IMR-90 (cell line): ENCODE results near the gene DSCAM. TPM values are rescaled to one million over a fixed set of nuclear protein-coding genes. Genes with fewer than 3 reads are reported as not detected.

Experiments
- ATAC-seq: fragments of 200-7000 bp; cut with Tn5 transposase; 2 replicates; pipeline ENCODE4 v1.9.1; 2020; ENCODE audit warnings: low read depth, mild to moderate bottlenecking, moderate library complexity
- BruUV-seq: library from RNA; stranded (reverse); fragments of 400-500 nt; replicated peaks from 2 replicates; lab custom pipeline; 2021; lab: Mats Ljungman, UMichigan
- CTCF ChIA-PET: fragments of 300-600 bp; formaldehyde crosslinking; extraction: SDS; loops from one replicate; lab custom pipeline; 2021; ENCODE audit warnings: antibody characterized with exemption; lab: Yijun Ruan, JAX
- POLR2A ChIA-PET: fragments of 300-600 bp; sonication (Branson Sonifier 250); formaldehyde crosslinking; loops from one replicate; lab custom pipeline; 2022; ENCODE audit warnings: antibody characterized with exemption; ENCODE audit not compliant: unreplicated experiment; lab: Charles Lee
- DNase-seq: peaks from one replicate; pipeline ENCODE4 v3.0.0; 2013
- H2AFZ ChIP-seq: replicated peaks from 2 replicates; pipeline ENCODE3; 2013; ENCODE audit warnings: low read length, mild to moderate bottlenecking; ENCODE audit not compliant: poor library complexity
- H2AK5ac ChIP-seq: 2 replicates; pipeline ENCODE4 v1.6.1; 2013; ENCODE audit warnings: low read depth, low read length, inconsistent platforms
- H2AK9ac ChIP-seq: replicated peaks from 2 replicates; pipeline ENCODE3; 2013; ENCODE audit warnings: mild to moderate bottlenecking, low read depth, low read length, moderate library complexity; ENCODE audit not compliant: poor library complexity
- H2BK120ac ChIP-seq: 2 replicates; pipeline ENCODE4 v1.6.1; 2013; ENCODE audit warnings: low read depth, low read length, inconsistent platforms
- H2BK15ac ChIP-seq: 3 replicates; pipeline ENCODE4 v1.6.1; 2013; ENCODE audit warnings: low read depth, low read length, inconsistent platforms
- H2BK20ac ChIP-seq: 2 replicates; pipeline ENCODE4 v1.6.1; 2013; ENCODE audit warnings: low read depth, mild to moderate bottlenecking, inconsistent platforms, low read length, moderate library complexity
- H2BK5ac ChIP-seq: 2 replicates; pipeline ENCODE4 v1.6.1; 2013; ENCODE audit warnings: mild to moderate bottlenecking, low read depth, low read length, inconsistent platforms; ENCODE audit not compliant: poor library complexity, severe bottlenecking
- H3K14ac ChIP-seq: replicated peaks from 2 replicates; pipeline ENCODE4 v1.6.1; 2013; ENCODE audit warnings: low read depth, low read length, inconsistent platforms
- H3K18ac ChIP-seq: 2 replicates; pipeline ENCODE4 v1.6.1; 2013; ENCODE audit warnings: low read depth, low read length, control low read depth
- H3K23ac ChIP-seq: 2 replicates; pipeline ENCODE4 v1.6.1; 2013; ENCODE audit warnings: low read depth, low read length, inconsistent platforms
- H3K27ac ChIP-seq: 2 replicates; pipeline ENCODE4 v1.5.1; 2013; ENCODE audit warnings: mild to moderate bottlenecking, control low read depth, low read length; ENCODE audit not compliant: insufficient read depth
- H3K27me3 ChIP-seq: 2 replicates; pipeline ENCODE4 v1.6.1; 2013; ENCODE audit warnings: low read length; ENCODE audit not compliant: control insufficient read depth, insufficient read depth
- H3K36me3 ChIP-seq: 2 replicates; pipeline ENCODE4 v1.6.1; 2013; ENCODE audit warnings: low read length, mixed read lengths; ENCODE audit not compliant: control insufficient read depth, insufficient read depth
- H3K4ac ChIP-seq: 2 replicates; pipeline ENCODE4 v1.6.1; 2013; ENCODE audit warnings: low read depth, low read length, inconsistent platforms
- H3K4me1 ChIP-seq: 2 replicates; pipeline ENCODE4 v1.6.1; 2013; ENCODE audit warnings: low read length, mixed read lengths; ENCODE audit not compliant: control insufficient read depth, insufficient read depth
- H3K4me2 ChIP-seq: 2 replicates; pipeline ENCODE4 v1.6.1; 2013; ENCODE audit warnings: low read depth, mild to moderate bottlenecking, control low read depth, low read length, moderate library complexity
- H3K4me3 ChIP-seq: 2 replicates; pipeline ENCODE4 v1.5.1; 2013; ENCODE audit warnings: low read depth, mild to moderate bottlenecking, control low read depth, low read length, moderate library complexity; ENCODE audit not compliant: insufficient read depth
- H3K56ac ChIP-seq: 2 replicates; pipeline ENCODE4 v1.6.1; 2013; ENCODE audit warnings: low read length, inconsistent platforms; ENCODE audit not compliant: insufficient read depth; ENCODE audit errors: extremely low read depth
- H3K79me1 ChIP-seq, 2 experiments: 2 replicates each; pipeline ENCODE4 v1.6.1; 2013; ENCODE audit warnings: low read length in 2 of 2, inconsistent platforms in 1 of 2, low read depth in 1 of 2
- H3K9ac ChIP-seq: 2 replicates; pipeline ENCODE4 v1.6.1; 2013; ENCODE audit warnings: low read depth, low read length, control low read depth
- H3K9me1 ChIP-seq: 2 replicates; pipeline ENCODE4 v1.6.1; 2013; ENCODE audit warnings: low read length, inconsistent platforms; ENCODE audit not compliant: insufficient read depth
- H3K9me3 ChIP-seq: 2 replicates; pipeline ENCODE4 v1.6.1; 2013; ENCODE audit warnings: low read length; ENCODE audit not compliant: control insufficient read depth, insufficient read depth
- H4K20me1 ChIP-seq: 2 replicates; pipeline ENCODE4 v1.6.1; 2013; ENCODE audit warnings: low read length, inconsistent platforms; ENCODE audit not compliant: insufficient read depth
- H4K5ac ChIP-seq: 2 replicates; pipeline ENCODE4 v1.6.1; 2013; ENCODE audit warnings: mild to moderate bottlenecking, low read depth, low read length, control low read depth
- H4K8ac ChIP-seq, 2 experiments: 2 replicates each; pipeline ENCODE4 v1.6.1; 2013; ENCODE audit warnings: low read depth in 2 of 2, low read length in 2 of 2, control low read depth in 1 of 2, inconsistent platforms in 1 of 2
- H4K91ac ChIP-seq: 2 replicates; pipeline ENCODE4 v1.6.1; 2013; ENCODE audit warnings: low read depth, low read length, inconsistent platforms; ENCODE audit not compliant: insufficient read depth
- CHD1 ChIP-seq: IDR thresholded peaks from 2 replicates; pipeline ENCODE4 v1.6.1; 2012; ENCODE audit warnings: low read depth, low read length, improper control_type of control experiment
- WGBS, 2 experiments: methylation state at CpG; one replicate each; pipeline versions ENCODE4 v1.1.5 to v1.1.7; 2013; ENCODE audit warnings: missing lambda C conversion rate in 2 of 2; ENCODE audit not compliant: insufficient read length in 1 of 2; ENCODE audit errors: extremely low coverage in 2 of 2; 5-methylcytosine and 5-hydroxymethylcytosine counted together
- dilution Hi-C: fragments of 300-500 bp; cut with HindIII; formaldehyde crosslinking; loops from one replicate; pipeline ENCODE4 v1.14.3; 2018; ENCODE audit warnings: low sequenced_read_pairs; ENCODE audit not compliant: unreplicated experiment
- in situ Hi-C: fragments of 300-500 bp; cut with MboI; formaldehyde crosslinking; loops from 3 replicates; pipeline ENCODE4 v1.14.3; 2019; ENCODE audit warnings: low sequenced_read_pairs, inconsistent platforms, mixed read lengths
- intact Hi-C: fragments of 100-400 bp; cut with micrococcal nuclease; formaldehyde crosslinking; loops from 2 replicates; pipeline ENCODE4 v1.10.0; 2022
- polyA plus RNA-seq, 3 experiments: library from polyadenylated mRNA; depleted of rRNA; stranded (reverse); fragments of >200 nt; gene quantifications; 2 replicates each; pipeline ENCODE4 v1.2.3, GENCODE V29; 2012; ENCODE audit warnings: low replicate concordance in 1 of 3
- total RNA-seq: library from RNA; depleted of rRNA; stranded (reverse); fragments of >200 nt; gene quantifications from 2 replicates; pipeline ENCODE4 v1.2.3, GENCODE V29; 2012

DSCAM gene
- total and polyA plus RNA-seq, 2 of the 4 experiments (the other 2 are of a cell fraction): under 0.01 to 0.02 TPM

DNA sequence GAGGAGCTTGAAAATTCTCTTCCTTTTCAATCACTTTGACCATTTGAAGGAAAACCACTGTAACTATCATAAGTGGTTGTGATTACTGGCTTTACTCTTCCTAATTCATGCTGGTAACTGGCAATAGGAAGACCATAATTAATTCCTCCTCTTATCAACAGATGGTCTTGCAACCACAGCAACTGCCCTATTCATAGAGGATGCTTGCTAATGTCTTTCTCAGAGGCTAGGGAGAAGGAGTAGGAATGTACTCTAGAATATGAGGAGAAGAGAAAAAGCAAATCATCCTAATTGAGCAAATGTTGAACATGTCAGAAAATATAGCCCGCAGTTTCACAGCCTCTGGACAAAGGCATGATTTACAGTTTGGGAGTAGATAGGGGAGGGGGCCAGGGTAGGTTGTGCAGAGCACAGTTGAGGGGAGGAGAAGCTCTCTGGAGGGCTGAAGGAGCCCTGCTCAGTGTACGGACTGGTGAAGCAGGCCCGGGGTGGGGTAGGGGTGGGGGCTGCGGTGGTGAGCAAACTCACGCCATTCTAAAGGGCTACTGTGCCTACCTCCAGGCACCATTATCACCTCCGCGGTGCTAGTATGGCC, 786.8 kb downstream of the DSCAM start:
- Histone ChIP-seq H3K9ac (no peak overlapping the region), H2AK9ac (no peak overlapping the region), H3K14ac (no peak overlapping the region), H4K5ac (no peak overlapping the region), H3K4me1 (no peaks in the 10 kb centered on the region), H3K18ac (no peak overlapping the region), H3K9me3 (peaks cover 19% of the 10 kb centered on the region), H3K23ac (no peak overlapping the region), H3K79me1 (no peaks in the 10 kb centered on the region), H3K56ac (no peak overlapping the region), H2BK120ac (no peak overlapping the region), H2BK5ac (no peak overlapping the region), H3K36me3 (no peaks in the 10 kb centered on the region), H4K20me1 (no peaks in the 10 kb centered on the region), H2AFZ (no peak overlapping the region), H3K9me1 (no peaks in the 10 kb centered on the region), H2BK20ac (no peak overlapping the region), H3K27me3 (no peaks in the 10 kb centered on the region), H3K27ac (no peak overlapping the region), H3K4me3 (no peak overlapping the region), H2BK15ac (no peak overlapping the region), H3K4me2 (no peak overlapping the region), H2AK5ac (no peak overlapping the region), H4K91ac (no peak overlapping the region), H4K8ac (no peak overlapping the region), H3K4ac (no peak overlapping the region)
- dilution Hi-C loops (no loop called here), intact Hi-C loops (no loop called here), in situ Hi-C loops (no loop called here)
- ChIA-PET CTCF (no interaction called here), POLR2A (no interaction called here)
- no peak for TF ChIP-seq CHD1
- BruUV-seq: no TSS peak
- ATAC-seq (no peak), DNase-seq (no peak)
- 60% methylated on average over 1 of the region's 7 CpGs; no CpG with 5 or more reads in 1 of the 2 experiments for WGBS, 2 experiments
